Kidney (tissue), 14 donors: ENCODE results near the gene C10orf95. TPM values are rescaled to one million over a fixed set of nuclear protein-coding genes. Genes with fewer than 3 reads are reported as not detected.
"Not testable (repeated sequence)": the region's sequence is repeated elsewhere in the genome, so short reads cannot be mapped to it uniquely, and the experiment has no call there.

Experiments used
- DNase-seq, 5 donors: peaks; one replicate each; pipeline ENCODE4 v3.0.0-alpha.2; 2013 to 2020
- FAIRE-seq: peaks from 2 replicates; lab custom pipeline; 2012; peaks lifted over from hg19 to GRCh38; lab: Jason Lieb, UNC
- H3K27ac ChIP-seq, 2 donors: one replicate each; pipeline ENCODE4 v1.7.0; 2013; ENCODE audit warnings: low read depth in 2 of 2, low read length in 2 of 2, inconsistent platforms in 1 of 2
- H3K27me3 ChIP-seq: one replicate; pipeline ENCODE4 v1.7.1; 2013; ENCODE audit warnings: low read length, inconsistent platforms; ENCODE audit not compliant: control insufficient read depth, insufficient read depth
- H3K36me3 ChIP-seq, 3 donors: one replicate each; pipeline versions ENCODE4 v1.7.0 to v1.7.1; 2013; ENCODE audit warnings: low read length in 3 of 3, control low read depth in 1 of 3, inconsistent platforms in 1 of 3; ENCODE audit not compliant: insufficient read depth in 3 of 3, control insufficient read depth in 2 of 3
- H3K4me1 ChIP-seq, 3 donors: one replicate each; pipeline versions ENCODE4 v1.7.0 to v1.7.1; 2013; ENCODE audit warnings: low read length in 3 of 3, inconsistent platforms in 1 of 3, low read depth in 1 of 3; ENCODE audit not compliant: control insufficient read depth in 2 of 3, insufficient read depth in 2 of 3
- H3K4me3 ChIP-seq, 3 donors: one replicate each; pipeline versions ENCODE4 v1.7.0 to v1.8.1; 2013; ENCODE audit warnings: low read length in 3 of 3, control low read depth in 1 of 3, inconsistent platforms in 1 of 3
- H3K9ac ChIP-seq, 3 donors: one replicate each; pipeline versions ENCODE4 v1.7.0 to v1.7.1; 2013; ENCODE audit warnings: low read length in 3 of 3, control low read depth in 1 of 3, inconsistent platforms in 1 of 3
- H3K9me3 ChIP-seq, 3 donors: one replicate each; pipeline versions ENCODE4 v1.7.0 to v1.7.1; 2013; ENCODE audit warnings: low read length in 3 of 3, control low read depth in 1 of 3, inconsistent platforms in 1 of 3; ENCODE audit not compliant: control insufficient read depth in 2 of 3, insufficient read depth in 1 of 3
- intact Hi-C: fragments of 100-400 bp; cut with DNase I; formaldehyde crosslinking; loops from one replicate; pipeline ENCODE4 v1.11.1; 2022
- polyA plus RNA-seq: library from polyadenylated mRNA; stranded (reverse); fragments of 350-450 nt; fragmentation: Illumina TruSeq; extraction: RNeasy Lipid Tissue Mini Kit (QIAGEN cat#74804); gene quantifications from one replicate; pipeline ENCODE4 v1.2.3, GENCODE V29; 2014; ENCODE audit warnings: low read depth, low replicate concordance; ENCODE audit not compliant: insufficient read depth
- total RNA-seq: library from RNA; stranded (reverse); fragmentation: NEBNext Ultra II Directional; extraction: Animal tissue kit (Norgen Biotek cat#: 25700); gene quantifications from one replicate; pipeline ENCODE4 v1.2.1, GENCODE V29; 2021
- TF ChIP-seq, protein P1 (sequence below): IDR thresholded peaks from 3 replicates; pipeline ENCODE4 v1.5.1; 2012; ENCODE audit warnings: mild to moderate bottlenecking, moderate library complexity, borderline replicate concordance; ENCODE audit not compliant: insufficient read depth; ENCODE audit errors: extremely low read depth
- donor health status: control.
- donor health status: control.
- donor health status: control.
- donor health status: control.
- donor health status: control.
- donor health status: DM: yes; HTN: yes; CAD: no.
- donor health status: Normal renal cell carcinoma (clear cell type).

Gene C10orf95
- total and polyA plus RNA-seq, 2 donors from 2014 or later: 0.62 to 2.7 TPM

DNA sequence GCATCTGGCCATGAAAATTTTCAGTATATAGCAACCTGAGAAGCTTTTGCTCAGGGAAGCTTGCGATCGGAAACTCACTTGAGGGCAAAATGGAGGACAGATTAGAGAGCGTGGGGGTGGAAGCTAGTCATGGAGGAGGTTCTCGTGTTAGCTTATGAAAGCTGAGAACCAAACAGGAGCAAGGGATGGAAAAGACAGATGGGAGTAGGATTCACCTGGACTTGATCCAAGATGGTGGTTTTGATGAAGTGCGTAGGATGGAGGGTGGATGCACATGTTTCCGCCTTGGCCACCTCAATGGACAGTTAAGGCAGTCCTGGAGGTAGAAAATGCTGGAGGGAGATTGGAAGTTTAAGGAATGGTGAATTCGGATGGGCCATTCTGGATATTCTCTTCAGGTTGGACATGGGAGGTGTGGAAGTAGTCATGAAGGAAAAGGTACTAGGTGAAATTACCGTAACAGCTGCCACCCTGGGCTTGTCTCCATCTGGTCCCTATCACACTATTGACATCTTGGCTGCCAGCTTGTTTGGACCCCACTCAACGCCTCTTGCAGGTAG, 6.3 kb upstream of the C10orf95 start:
- no peak for DNase-seq
- intact Hi-C loops: no loop called here
- Histone ChIP-seq H3K36me3 (peaks cover 0 to 7% (median 2%) of the 10 kb centered on the region in 3 donors), H3K9ac (no peak overlapping the region), H3K4me3 (no peak overlapping the region), H3K27ac (no peak overlapping the region), H3K9me3 (no peaks in the 10 kb centered on the region), H3K27me3 (no peaks in the 10 kb centered on the region), H3K4me1 (peaks cover 0 to 7% (median 0%) of the 10 kb centered on the region in 3 donors)
- TF ChIP-seq, protein P1, sequence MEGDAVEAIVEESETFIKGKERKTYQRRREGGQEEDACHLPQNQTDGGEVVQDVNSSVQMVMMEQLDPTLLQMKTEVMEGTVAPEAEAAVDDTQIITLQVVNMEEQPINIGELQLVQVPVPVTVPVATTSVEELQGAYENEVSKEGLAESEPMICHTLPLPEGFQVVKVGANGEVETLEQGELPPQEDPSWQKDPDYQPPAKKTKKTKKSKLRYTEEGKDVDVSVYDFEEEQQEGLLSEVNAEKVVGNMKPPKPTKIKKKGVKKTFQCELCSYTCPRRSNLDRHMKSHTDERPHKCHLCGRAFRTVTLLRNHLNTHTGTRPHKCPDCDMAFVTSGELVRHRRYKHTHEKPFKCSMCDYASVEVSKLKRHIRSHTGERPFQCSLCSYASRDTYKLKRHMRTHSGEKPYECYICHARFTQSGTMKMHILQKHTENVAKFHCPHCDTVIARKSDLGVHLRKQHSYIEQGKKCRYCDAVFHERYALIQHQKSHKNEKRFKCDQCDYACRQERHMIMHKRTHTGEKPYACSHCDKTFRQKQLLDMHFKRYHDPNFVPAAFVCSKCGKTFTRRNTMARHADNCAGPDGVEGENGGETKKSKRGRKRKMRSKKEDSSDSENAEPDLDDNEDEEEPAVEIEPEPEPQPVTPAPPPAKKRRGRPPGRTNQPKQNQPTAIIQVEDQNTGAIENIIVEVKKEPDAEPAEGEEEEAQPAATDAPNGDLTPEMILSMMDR: no peak
- no peak for FAIRE-seq

DNA sequence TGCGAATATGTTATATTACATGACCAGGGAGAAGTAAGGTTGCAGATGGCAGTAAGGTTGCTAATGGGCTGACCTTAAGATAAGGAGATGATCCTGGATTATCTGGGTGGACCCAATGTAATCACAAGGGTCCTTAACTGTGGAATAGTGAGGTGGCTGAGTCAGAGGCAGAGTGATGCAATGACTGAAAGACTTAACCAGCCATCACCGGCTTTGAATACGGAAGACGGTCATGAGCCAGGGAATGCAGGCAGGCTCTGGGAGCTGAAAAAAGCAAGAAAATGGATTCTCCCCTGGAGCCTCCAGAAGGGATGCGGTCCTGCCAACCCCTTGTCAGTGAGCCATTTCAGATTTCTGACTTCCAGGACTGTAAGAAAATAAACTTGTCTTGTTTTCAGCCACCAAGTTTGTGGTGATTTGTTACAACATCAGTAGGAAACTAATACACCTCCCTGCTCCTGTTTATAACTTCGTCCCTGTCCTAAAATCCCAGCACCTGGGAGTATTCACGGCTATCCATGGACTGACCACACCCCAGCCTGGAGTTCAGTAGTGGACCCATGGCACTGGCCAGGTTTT, 4.6 kb upstream of the C10orf95 start:
- TF ChIP-seq, protein P1: no peak
- Histone ChIP-seq H3K27me3 (no peaks in the 10 kb centered on the region), H3K4me1 (peaks cover 0 to 15% (median 0%) of the 10 kb centered on the region in 3 donors), H3K4me3 (no peak overlapping the region), H3K9ac (no peak overlapping the region), H3K9me3 (no peaks in the 10 kb centered on the region), H3K36me3 (peaks cover 0 to 7% (median 2%) of the 10 kb centered on the region in 3 donors), H3K27ac (no peak overlapping the region)
- no peak for DNase-seq
- FAIRE-seq: no peak
- intact Hi-C loops: no loop called here

DNA sequence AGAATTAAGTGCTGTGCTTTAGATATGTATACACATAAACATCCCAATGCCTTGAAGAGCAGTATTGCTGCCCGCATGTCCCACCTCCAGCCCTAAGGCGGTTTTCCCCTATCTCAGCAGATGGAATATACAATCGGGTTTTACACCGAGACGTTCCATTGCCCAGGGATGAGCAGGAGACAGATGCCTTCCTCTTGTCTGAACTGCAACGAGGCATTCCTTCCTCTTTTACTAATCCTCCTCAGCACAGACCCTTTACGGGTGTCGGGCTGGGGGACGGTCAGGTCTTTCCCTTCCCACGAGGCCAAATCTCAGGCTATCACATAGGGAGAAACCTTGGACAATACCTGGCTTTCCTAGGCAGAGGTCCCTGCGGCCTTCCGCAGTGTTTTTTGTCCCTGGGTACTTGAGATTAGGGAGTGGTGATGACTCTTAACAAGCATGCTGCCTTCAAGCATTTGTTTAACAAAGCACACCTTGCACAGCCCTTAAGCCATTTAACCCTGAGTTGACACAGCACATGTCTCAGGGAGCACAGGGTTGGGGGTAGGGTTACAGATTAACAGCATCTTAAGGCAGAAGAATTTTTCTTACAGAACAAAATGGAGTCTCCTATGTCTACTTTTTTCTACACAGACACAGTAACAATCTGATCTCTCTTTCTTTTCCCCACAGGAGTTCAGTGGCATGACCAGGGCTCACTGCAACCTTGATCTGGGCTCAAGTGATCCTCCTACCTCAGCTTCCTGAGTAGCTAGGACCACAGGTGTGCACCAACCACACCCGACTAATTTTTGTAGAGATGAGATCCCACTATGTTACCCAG, 3.5 kb upstream of the C10orf95 start:
- DNase-seq, H3K27me3 ChIP-seq, H3K9me3 ChIP-seq, FAIRE-seq, H3K36me3 ChIP-seq, H3K4me3 ChIP-seq, H3K27ac ChIP-seq, intact Hi-C loops, H3K9ac ChIP-seq: not testable (repeated sequence)
- H3K4me1 ChIP-seq: peaks cover 0 to 11% (median 0%) of the 10 kb centered on the region in 3 donors

DNA sequence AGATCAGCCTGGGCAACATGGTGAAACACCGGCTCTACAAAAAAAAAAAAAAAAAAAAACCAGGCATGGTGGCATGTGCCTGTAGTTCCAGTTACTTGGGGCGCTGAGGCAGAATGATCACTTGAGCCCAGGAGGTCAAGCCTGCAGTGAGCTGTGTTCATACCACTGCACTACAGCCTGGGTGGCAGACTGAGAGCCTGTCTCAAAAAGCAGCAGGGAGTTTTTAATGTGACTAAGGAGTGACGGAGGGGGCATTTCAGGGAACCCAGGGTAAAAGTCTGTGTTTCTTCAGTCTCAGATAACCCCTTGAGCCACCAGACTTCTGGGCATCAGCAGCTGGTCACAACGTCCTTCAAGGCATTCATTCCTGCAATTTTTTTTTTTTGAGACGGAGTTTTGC, 2.2 kb upstream of the C10orf95 start:
- Histone ChIP-seq H3K4me3 (no peak overlapping the region), H3K9me3 (no peaks in the 10 kb centered on the region), H3K27ac (no peak overlapping the region), H3K4me1 (peaks cover 0 to 15% (median 5%) of the 10 kb centered on the region in 3 donors), H3K36me3 (peaks cover 0 to 7% (median 2%) of the 10 kb centered on the region in 3 donors), H3K27me3 (no peaks in the 10 kb centered on the region), H3K9ac (no peak overlapping the region)
- FAIRE-seq: no peak
- TF ChIP-seq, protein P1: no peak
- DNase-seq: no peak
- intact Hi-C loops: no loop called here
